Ectodermal cell (in vitro differentiated cells): ENCODE results near the gene SEPTIN6.
"Not testable (repeated sequence)": the region's sequence is repeated elsewhere in the genome, so short reads cannot be mapped to it uniquely, and the experiment has no call there.

Source experiments
- H3K27ac ChIP-seq: 2 replicates; pipeline ENCODE4 v1.7.0; 2013; ENCODE audit warnings: mild to moderate bottlenecking, low read depth, low read length; ENCODE audit not compliant: insufficient read depth, poor library complexity, severe bottlenecking
- H3K27me3 ChIP-seq: 2 replicates; pipeline ENCODE4 v1.7.0; 2013; ENCODE audit warnings: mild to moderate bottlenecking, low read length; ENCODE audit not compliant: insufficient read depth, control insufficient read depth, poor library complexity, severe bottlenecking
- H3K36me3 ChIP-seq: one replicate; pipeline ENCODE4 v1.7.0; 2013; ENCODE audit warnings: low read length; ENCODE audit not compliant: control insufficient read depth, insufficient read depth
- H3K4me1 ChIP-seq: one replicate; pipeline ENCODE4 v1.7.0; 2013; ENCODE audit warnings: low read length; ENCODE audit not compliant: control insufficient read depth, insufficient read depth
- H3K4me3 ChIP-seq: 2 replicates; pipeline ENCODE4 v1.7.0; 2013; ENCODE audit warnings: low read depth, low read length, control low read depth; ENCODE audit not compliant: insufficient read depth
- H3K9me3 ChIP-seq: 2 replicates; pipeline ENCODE4 v1.7.0; 2013; ENCODE audit warnings: mild to moderate bottlenecking, low read length, moderate library complexity; ENCODE audit not compliant: control insufficient read depth
- WGBS, 2 experiments: methylation state at CpG; one replicate each; pipeline ENCODE4 v1.1.7; 2013; ENCODE audit warnings: missing lambda C conversion rate in 2 of 2; 5-methylcytosine and 5-hydroxymethylcytosine counted together

Gene SEPTIN6

DNA sequence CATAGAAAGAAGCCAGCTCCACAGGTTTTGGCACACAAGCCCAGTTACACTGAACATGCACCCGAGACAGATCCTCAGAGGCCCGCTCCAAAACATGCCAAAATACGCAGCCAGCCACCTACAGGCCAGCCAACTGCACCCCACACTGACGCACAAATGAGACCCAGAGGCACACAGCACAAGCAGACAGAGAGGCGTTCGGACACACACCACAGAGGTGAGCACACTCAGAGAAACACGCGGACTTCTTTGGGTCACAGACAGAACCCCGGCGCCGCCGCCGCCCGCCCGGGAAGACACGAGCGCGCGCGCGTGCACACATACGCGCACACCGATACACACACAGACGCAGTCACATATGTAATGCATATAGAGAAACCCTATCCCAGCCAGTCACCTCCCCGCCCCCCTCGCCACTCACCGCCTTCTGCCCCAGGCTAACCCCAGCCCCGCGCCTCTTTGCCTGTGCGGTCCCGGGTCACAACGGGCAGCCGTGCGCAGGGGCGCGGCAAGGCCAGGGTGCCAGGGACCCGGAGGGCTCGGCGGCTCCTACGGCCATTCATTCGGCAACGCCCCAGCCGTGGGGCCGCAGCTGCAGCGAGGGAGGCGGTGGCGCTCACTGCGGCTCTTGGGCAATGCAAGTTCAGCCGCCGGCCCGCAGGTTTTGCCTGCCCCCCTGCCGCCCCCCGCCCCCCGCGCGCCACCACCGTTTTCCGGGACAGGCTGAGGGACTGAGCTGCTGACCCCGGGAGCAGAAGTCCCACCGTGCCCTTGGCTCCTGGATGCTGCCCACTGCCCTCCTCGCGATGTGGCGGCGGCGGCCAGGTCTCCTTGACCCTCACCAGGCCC, 553 bp downstream of the SEPTIN6 start:
- no peak overlapping the region for H3K27ac ChIP-seq
- WGBS, 2 experiments, result 0 to 1% methylated on average over 66 of the region's 66 CpGs

DNA sequence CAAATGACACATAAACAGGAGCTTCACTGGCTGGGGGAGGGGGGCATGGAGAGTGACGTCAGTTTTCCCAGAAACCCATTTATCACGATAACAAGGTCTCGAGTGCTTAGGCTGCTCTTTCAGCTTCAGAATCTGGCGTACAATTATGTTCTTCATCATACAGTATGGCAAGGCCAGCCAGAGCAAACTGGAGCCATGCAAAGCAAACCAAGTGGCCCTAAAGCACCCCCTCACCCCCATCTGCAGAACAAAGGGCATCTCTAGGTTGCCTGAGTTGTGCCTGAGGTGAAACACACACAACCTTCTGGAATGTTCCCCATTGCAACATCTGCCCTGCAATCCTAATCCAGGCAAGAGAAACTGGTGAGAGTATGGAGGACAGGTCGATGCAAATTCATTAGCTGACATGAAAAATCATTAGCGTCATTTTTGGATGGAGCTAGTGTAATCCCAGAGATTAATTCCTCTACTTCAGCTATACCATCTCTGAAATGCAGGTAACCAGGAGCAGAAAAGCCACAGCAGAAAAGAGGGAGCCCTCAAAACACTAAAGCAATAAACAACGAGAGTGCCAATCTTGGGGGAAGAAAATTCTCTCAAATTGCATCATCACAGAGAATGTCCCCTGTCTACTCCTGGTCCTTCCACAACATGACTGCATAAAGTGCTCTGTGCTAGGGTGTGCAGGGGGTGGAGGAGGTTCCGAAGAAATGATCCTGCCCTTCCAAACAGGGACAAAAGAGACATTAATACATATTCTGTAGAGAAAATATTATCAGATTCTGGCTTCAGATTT, 1.8 kb downstream of the SEPTIN6 start:
- no peaks in the 10 kb centered on the region for H3K9me3 ChIP-seq
- 76 to 79% methylated on average over 7 of the region's 8 CpGs for WGBS, 2 experiments

More for the DNA sequence above, 553 bp downstream of the SEPTIN6 start:
- Histone ChIP-seq H3K27me3 (peaks cover 13% of the 10 kb centered on the region), H3K9me3 (no peaks in the 10 kb centered on the region), H3K4me1 (no peaks in the 10 kb centered on the region), H3K4me3 (peak overlapping the region; percentile 59), H3K36me3 (no peaks in the 10 kb centered on the region)

DNA sequence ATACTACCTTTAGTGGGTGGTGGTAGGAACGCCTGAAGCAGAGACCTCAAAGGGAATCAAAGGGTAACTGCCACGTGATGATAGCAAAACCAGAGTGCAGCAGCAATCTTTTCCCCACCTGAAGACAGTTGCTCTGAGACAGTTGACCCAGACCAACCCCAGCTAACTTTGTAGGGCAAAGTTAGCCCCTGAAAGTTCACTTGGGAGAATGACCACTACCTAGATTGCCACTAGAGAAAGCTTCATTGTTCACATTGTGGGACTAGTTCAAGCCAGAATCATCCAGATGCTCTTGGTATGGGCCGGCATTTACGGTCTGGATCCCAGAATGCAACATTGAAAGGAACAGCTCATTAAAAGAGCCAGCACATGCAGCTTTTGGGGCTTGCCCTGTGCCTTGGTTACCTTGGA, 4.1 kb downstream of the SEPTIN6 start:
- H3K36me3 ChIP-seq, result no peaks in the 10 kb centered on the region
- H3K4me1 ChIP-seq, result no peaks in the 10 kb centered on the region
- H3K9me3 ChIP-seq, result no peaks in the 10 kb centered on the region
- no peak overlapping the region for H3K4me3 ChIP-seq
- peaks cover 5% of the 10 kb centered on the region for H3K27me3 ChIP-seq
- no peak overlapping the region for H3K27ac ChIP-seq
- 90 to 91% methylated on average over 4 of the region's 4 CpGs for WGBS, 2 experiments

More for the DNA sequence above, 1.8 kb downstream of the SEPTIN6 start:
- H3K27ac ChIP-seq, result no peak overlapping the region
- peaks cover 13% of the 10 kb centered on the region for H3K27me3 ChIP-seq
- H3K4me1 ChIP-seq, result no peaks in the 10 kb centered on the region
- H3K4me3 ChIP-seq, result no peak overlapping the region
- no peaks in the 10 kb centered on the region for H3K36me3 ChIP-seq

DNA sequence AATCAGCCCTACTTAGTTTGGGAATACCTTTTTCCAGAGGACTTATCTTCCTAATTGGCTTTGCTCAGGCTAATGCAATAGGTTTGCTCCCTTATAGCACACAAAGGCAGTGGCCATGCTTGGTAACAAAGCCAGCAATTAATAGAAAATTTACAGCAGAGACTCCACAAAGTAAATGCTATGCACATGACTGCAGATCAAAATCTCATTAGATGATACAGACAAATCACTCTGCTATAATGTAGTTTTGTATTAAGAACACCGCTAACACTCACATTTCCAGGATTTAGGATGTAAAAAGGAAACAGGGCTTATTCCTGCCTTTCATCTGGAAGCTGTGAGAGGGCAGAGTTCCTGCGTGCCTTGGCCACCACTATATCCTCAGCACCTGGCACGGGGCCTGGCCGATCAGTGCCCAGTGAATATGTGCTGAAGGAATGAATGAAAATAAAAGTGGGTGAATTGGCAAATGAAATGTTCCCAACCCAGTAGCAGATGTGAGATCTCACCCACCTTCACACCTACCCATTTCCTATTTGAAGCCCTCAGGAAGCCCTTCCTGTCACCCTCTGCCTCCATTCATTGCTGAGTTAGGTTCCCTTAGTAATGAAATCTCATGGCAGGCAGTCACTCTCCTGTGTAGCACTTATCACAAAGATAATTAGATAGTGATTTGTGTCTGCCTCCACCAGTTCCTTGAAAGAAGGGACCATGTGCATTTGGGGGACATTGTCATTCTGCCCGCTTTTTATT, 5.1 kb downstream of the SEPTIN6 start:
- Histone ChIP-seq H3K27ac (no peak overlapping the region), H3K36me3 (no peaks in the 10 kb centered on the region), H3K9me3 (no peaks in the 10 kb centered on the region), H3K4me3 (no peak overlapping the region), H3K4me1 (no peaks in the 10 kb centered on the region), H3K27me3 (no peaks in the 10 kb centered on the region)
- WGBS, 2 experiments, result 82 to 99% methylated on average over 4 to 5 of the region's 5 CpGs

DNA sequence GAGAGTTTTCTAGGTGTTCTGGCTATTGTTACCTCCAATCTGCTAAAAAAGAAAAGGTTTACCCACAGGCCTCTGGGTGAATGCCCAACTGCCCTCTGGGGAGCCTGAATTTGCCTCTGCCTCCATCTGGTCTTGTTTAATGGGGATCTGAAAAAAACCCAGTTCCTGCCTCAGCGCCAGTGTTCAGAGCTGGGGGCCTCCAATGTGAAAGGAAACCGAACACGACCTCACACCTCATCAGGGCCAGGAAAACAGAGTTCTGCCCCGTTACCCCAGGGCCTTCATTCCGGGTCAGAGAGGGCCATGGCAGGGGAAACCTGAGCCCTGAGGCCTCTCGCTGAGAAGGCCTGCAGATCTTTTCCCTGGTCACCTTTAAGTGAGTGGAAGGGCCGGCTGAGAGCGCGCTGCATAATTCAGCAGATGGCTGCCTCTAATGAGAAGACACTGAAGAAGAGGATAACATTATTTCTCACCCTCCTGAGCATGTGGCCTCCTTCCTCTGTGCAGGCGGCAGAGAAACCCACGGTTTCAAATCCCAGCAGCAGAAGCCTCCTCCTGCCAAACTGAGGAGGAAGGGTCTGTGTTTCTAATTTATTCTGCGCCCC, 6.8 kb downstream of the SEPTIN6 start:
- no peaks in the 10 kb centered on the region for H3K36me3 ChIP-seq
- no peak overlapping the region for H3K4me3 ChIP-seq
- no peaks in the 10 kb centered on the region for H3K27me3 ChIP-seq
- no peak overlapping the region for H3K27ac ChIP-seq
- H3K9me3 ChIP-seq, result no peaks in the 10 kb centered on the region
- no peaks in the 10 kb centered on the region for H3K4me1 ChIP-seq
- WGBS, 2 experiments, result 54 to 64% methylated on average over 9 to 11 of the region's 12 CpGs

DNA sequence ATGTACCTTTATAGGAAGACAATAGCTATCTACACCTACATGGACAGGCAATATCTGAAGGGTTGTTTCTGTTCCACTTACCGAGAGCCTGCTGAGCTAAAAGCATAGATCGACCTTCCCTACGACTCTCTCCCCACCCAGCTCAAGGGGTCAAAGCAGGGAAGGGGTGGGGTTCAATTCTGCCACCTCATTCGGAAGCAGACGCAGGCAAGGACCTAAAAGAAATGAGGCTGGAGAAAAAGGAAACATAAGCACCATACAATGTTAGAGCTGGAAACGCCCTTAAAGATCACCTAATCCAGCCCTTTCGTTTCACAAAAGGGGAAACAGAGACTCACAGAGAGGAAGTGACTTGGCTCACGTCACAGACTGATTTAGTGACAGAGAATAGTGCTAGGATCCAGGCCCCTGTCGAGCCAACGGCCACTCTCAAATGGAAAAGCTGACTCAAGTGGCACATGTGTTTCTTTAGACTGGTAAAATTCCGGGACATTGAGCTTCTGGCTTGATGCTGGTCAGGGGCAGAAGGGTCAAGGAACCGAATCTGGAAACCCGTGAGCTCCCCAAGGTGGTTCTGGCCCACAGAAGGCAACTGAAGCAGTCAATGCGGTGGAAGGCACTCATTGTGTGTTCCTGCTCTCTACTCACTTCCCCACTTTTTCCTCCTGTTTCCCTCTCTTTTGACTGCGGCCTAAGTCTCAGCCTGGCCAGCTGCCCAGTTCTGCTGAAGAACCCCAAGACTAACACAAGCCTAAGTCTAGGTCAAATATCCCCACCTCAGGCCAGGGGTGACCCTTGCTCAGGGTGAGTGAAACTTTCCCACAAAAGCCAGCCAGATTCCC, 7.5 kb downstream of the SEPTIN6 start:
- Histone ChIP-seq H3K4me3 (no peak overlapping the region), H3K9me3 (no peaks in the 10 kb centered on the region), H3K36me3 (no peaks in the 10 kb centered on the region), H3K4me1 (no peaks in the 10 kb centered on the region), H3K27me3 (no peaks in the 10 kb centered on the region), H3K27ac (peak overlapping the region; percentile 26)
- 73 to 81% methylated on average over 13 to 15 of the region's 15 CpGs for WGBS, 2 experiments

DNA sequence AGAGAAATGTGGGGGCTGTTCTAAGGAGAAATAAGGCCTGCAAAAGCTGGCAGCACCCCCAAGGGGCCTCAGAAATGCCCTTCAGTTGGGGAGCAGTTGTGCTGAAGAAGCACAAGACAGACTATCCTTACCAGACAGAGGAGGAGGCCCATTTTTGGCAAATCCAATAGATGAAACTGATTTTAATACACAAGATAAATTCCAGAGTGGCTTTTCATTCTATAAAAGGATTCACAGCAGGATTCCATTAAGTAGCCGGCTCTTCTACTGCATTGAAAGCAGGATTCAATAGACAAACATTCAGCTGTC, 8.1 kb downstream of the SEPTIN6 start:
- WGBS, 2 experiments, result 10 to 23% methylated on average over 1 of the region's 1 CpG
- Histone ChIP-seq H3K27me3 (no peaks in the 10 kb centered on the region), H3K27ac (no peak overlapping the region), H3K4me1 (no peaks in the 10 kb centered on the region), H3K9me3 (no peaks in the 10 kb centered on the region), H3K4me3 (no peak overlapping the region), H3K36me3 (no peaks in the 10 kb centered on the region)

DNA sequence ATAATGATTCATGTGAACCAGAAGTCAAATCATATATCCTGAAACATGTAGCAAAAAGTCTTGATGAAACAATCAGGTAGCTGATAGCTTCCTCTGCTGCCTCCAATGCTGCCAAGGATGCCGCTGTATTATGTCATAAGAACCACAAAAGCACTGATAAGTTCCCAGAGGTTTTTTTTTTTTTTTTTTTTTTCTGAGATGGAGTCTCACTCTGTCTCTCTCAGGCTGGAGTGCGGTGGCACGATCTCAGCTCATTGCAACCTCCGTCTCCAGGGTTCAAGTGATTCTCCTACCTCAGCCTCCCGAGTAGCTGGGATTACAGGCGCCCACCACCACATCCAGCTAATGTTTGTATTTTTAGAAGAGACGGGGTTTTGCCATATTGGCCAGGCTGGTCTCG, 8.7 kb downstream of the SEPTIN6 start:
- not testable (repeated sequence) for H3K4me1 ChIP-seq, H3K27me3 ChIP-seq, H3K9me3 ChIP-seq, H3K4me3 ChIP-seq, H3K27ac ChIP-seq, H3K36me3 ChIP-seq
- 96 to 99% methylated on average over 7 to 8 of the region's 8 CpGs for WGBS, 2 experiments
